Keratinocyte (primary cell): ENCODE measurements around the gene VWC2L. TPM values are rescaled to one million over a fixed set of nuclear protein-coding genes. Genes with fewer than 3 reads are reported as not detected.

Experiments used
- DNase-seq: peaks from one replicate; pipeline ENCODE4 v3.0.0-alpha.2; 2011; ENCODE audit warnings: low read depth, missing footprints, low spot score
- FAIRE-seq: peaks from 2 replicates; lab custom pipeline; 2011; peaks lifted over from hg19 to GRCh38; lab: Jason Lieb, UNC
- H2AFZ ChIP-seq: 2 replicates; pipeline ENCODE4 v1.6.0; 2012; ENCODE audit warnings: low read length, control low read depth, inconsistent platforms; ENCODE audit not compliant: control insufficient read depth
- H3K27ac ChIP-seq: 2 replicates; pipeline ENCODE4 v1.5.1; 2011; ENCODE audit warnings: low read length; ENCODE audit not compliant: control insufficient read depth, insufficient read depth
- H3K27me3 ChIP-seq: 3 replicates; pipeline ENCODE4 v1.6.0; 2011; ENCODE audit warnings: low read length; ENCODE audit not compliant: control insufficient read depth, insufficient read depth; ENCODE audit errors: extremely low read depth
- H3K36me3 ChIP-seq, 2 experiments: 2 replicates in 1 of 2; 3 replicates in 1 of 2; pipeline ENCODE4 v1.5.1; 2011; ENCODE audit warnings: low read length in 2 of 2, mild to moderate bottlenecking in 1 of 2; ENCODE audit not compliant: control insufficient read depth in 2 of 2, insufficient read depth in 2 of 2; ENCODE audit errors: extremely low read depth in 1 of 2
- H3K4me1 ChIP-seq: 3 replicates; pipeline ENCODE4 v1.5.1; 2011; ENCODE audit warnings: low read length; ENCODE audit not compliant: control insufficient read depth, insufficient read depth; ENCODE audit errors: extremely low read depth
- H3K4me2 ChIP-seq: 3 replicates; pipeline ENCODE4 v1.6.0; 2011; ENCODE audit warnings: low read depth, low read length; ENCODE audit not compliant: control insufficient read depth, insufficient read depth; ENCODE audit errors: extremely low read depth
- H3K4me3 ChIP-seq, 3 experiments: fragments of 200-600 bp in 1 of 3; sonication (generic) in 1 of 3; 2 replicates in 2 of 3; 3 replicates in 1 of 3; pipeline ENCODE4 v1.5.1; 2011 to 2016; ENCODE audit warnings: low read length in 3 of 3, mild to moderate bottlenecking in 3 of 3, control low read depth in 2 of 3, inconsistent platforms in 1 of 3, low read depth in 1 of 3, mixed read lengths in 1 of 3, mixed run types in 1 of 3, moderate library complexity in 1 of 3; ENCODE audit not compliant: control insufficient read depth in 2 of 3, insufficient read depth in 2 of 3; ENCODE audit errors: extremely low read depth in 1 of 3
- H3K79me2 ChIP-seq: 2 replicates; pipeline ENCODE4 v1.6.0; 2012; ENCODE audit warnings: low read length; ENCODE audit not compliant: control insufficient read depth, insufficient read depth
- H3K9ac ChIP-seq: 3 replicates; pipeline ENCODE4 v1.6.0; 2011; ENCODE audit warnings: low read length; ENCODE audit not compliant: control insufficient read depth, insufficient read depth; ENCODE audit errors: extremely low read depth
- H3K9me1 ChIP-seq: 3 replicates; pipeline ENCODE4 v1.6.0; 2011; ENCODE audit warnings: low read length; ENCODE audit not compliant: control insufficient read depth, insufficient read depth; ENCODE audit errors: extremely low read depth
- H3K9me3 ChIP-seq: 2 replicates; pipeline ENCODE4 v1.5.1; 2012; ENCODE audit warnings: low read depth, low read length; ENCODE audit not compliant: control insufficient read depth
- H4K20me1 ChIP-seq: 3 replicates; pipeline ENCODE4 v1.6.0; 2011; ENCODE audit warnings: low read length; ENCODE audit not compliant: control insufficient read depth, insufficient read depth; ENCODE audit errors: extremely low read depth
- EZH2 ChIP-seq: IDR thresholded peaks from one replicate; pipeline ENCODE4 v1.6.1; 2012; ENCODE audit warnings: inconsistent platforms, mild to moderate bottlenecking, low read length, moderate library complexity
- dilution Hi-C: fragments of 300-500 bp; cut with MboI; formaldehyde crosslinking; loops from one replicate; pipeline ENCODE4 v1.7.0; 2020; ENCODE audit warnings: low sequenced_read_pairs; ENCODE audit not compliant: extremely low pct_ligation_motif_present
- polyA plus RNA-seq, 5 experiments: library from polyadenylated mRNA; depleted of rRNA in 3 of 5; stranded (reverse) in 3 of 5; stranded (forward) in 1 of 5; unstranded in 1 of 5; fragments of >200 nt; gene quantifications; 1 replicate in 1 of 5; 2 replicates in 3 of 5; 3 replicates in 1 of 5; pipeline versions ENCODE4 v1.2.1 to v1.2.3, GENCODE V29; 2011 to 2012; ENCODE audit warnings: missing spikeins in 2 of 5, low read depth in 1 of 5, low replicate concordance in 1 of 5
- TF ChIP-seq, protein P1 (sequence below), 3 experiments: IDR thresholded peaks in 1 of 3; conservative IDR thresholded peaks in 1 of 3; optimal IDR thresholded peaks in 1 of 3; 2 replicates in 2 of 3; 3 replicates in 1 of 3; pipeline versions ENCODE3 to v1.5.1; 2011; ENCODE audit warnings: low read length in 3 of 3, mild to moderate bottlenecking in 3 of 3, moderate library complexity in 2 of 3, control low read depth in 1 of 3, inconsistent platforms in 1 of 3; ENCODE audit not compliant: insufficient read depth in 2 of 3; ENCODE audit errors: extremely low read depth in 1 of 3

VWC2L gene
- polyA plus RNA-seq, 1 donor (not counting 4 experiments of a cell fraction or from before 2014, with no cell fraction given), result not detected

DNA sequence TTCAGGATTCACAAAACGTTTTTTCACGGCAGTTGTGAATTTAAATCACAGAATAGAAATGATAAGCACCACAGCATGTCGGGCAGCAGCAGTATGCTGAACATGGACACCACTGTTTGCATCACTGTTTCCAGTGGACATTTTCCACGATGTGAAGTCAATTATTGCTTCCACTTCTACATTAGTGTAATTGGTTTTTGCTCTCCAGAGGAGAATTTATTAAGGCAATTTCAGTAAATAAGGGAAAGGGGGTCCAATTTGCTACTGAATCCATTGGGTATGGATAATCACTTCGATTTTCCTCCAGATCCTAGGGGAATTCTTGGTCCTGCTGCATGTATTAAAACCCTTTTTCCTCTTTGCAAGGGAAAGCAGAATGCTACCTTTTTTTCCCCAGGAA lies 30.2 kb upstream of the VWC2L start:
- no peak overlapping the region for H2AFZ ChIP-seq
- no peaks in the 10 kb centered on the region for H4K20me1 ChIP-seq
- H3K79me2 ChIP-seq, result no peaks in the 10 kb centered on the region
- H3K9me1 ChIP-seq, result no peaks in the 10 kb centered on the region
- TF ChIP-seq, protein P1, sequence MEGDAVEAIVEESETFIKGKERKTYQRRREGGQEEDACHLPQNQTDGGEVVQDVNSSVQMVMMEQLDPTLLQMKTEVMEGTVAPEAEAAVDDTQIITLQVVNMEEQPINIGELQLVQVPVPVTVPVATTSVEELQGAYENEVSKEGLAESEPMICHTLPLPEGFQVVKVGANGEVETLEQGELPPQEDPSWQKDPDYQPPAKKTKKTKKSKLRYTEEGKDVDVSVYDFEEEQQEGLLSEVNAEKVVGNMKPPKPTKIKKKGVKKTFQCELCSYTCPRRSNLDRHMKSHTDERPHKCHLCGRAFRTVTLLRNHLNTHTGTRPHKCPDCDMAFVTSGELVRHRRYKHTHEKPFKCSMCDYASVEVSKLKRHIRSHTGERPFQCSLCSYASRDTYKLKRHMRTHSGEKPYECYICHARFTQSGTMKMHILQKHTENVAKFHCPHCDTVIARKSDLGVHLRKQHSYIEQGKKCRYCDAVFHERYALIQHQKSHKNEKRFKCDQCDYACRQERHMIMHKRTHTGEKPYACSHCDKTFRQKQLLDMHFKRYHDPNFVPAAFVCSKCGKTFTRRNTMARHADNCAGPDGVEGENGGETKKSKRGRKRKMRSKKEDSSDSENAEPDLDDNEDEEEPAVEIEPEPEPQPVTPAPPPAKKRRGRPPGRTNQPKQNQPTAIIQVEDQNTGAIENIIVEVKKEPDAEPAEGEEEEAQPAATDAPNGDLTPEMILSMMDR (optimal IDR thresholded peaks at IDR 0.05 in 1 of 3, IDR thresholded peaks at IDR 0.05 in 1 of 3, conservative IDR thresholded peaks at IDR 0.05 in 1 of 3; ENCODE audit: extremely low read depth in 1 of 3, insufficient read depth in 2 of 3, low read length in 3 of 3), result no peak
- no peak for TF ChIP-seq EZH2
- FAIRE-seq, result no peak
- no peaks in the 10 kb centered on the region for H3K9me3 ChIP-seq
- no peak overlapping the region for H3K27ac ChIP-seq
- DNase-seq, result no peak
- dilution Hi-C loops, result no loop called here
- H3K27me3 ChIP-seq, result no peaks in the 10 kb centered on the region
- H3K36me3 ChIP-seq, result no peaks in the 10 kb centered on the region
- no peak overlapping the region for H3K4me3 ChIP-seq
- H3K9ac ChIP-seq, result no peak overlapping the region
- H3K4me1 ChIP-seq, result peaks cover 9% of the 10 kb centered on the region
- H3K4me2 ChIP-seq, result no peak overlapping the region

DNA sequence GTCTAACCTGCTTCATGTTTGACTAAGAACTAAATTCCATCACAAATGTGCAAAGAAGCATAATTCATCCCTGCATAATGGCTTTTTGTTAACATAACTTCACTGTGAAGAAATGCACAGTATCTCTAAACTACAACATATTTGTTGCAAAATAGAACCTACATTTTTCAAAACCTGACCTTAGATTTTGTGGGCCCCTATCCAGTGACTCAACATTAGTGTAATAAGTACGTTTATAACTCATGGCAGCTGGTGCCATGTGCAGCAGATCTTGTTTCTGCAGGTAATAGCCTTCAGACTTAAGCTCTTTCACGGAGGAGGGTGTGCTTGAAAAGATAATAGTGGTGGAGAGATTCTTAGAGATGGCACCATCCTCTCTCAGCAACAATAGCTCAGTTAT lies 28.6 kb upstream of the VWC2L start:
- no peak for DNase-seq
- no peak for TF ChIP-seq EZH2
- TF ChIP-seq, protein P1 (optimal IDR thresholded peaks at IDR 0.05 in 1 of 3, IDR thresholded peaks at IDR 0.05 in 1 of 3, conservative IDR thresholded peaks at IDR 0.05 in 1 of 3; ENCODE audit: extremely low read depth in 1 of 3, insufficient read depth in 2 of 3, low read length in 3 of 3), result no peak
- H3K9me1 ChIP-seq, result no peaks in the 10 kb centered on the region
- no peaks in the 10 kb centered on the region for H3K27me3 ChIP-seq
- H3K9me3 ChIP-seq, result no peaks in the 10 kb centered on the region
- H3K9ac ChIP-seq, result no peak overlapping the region
- H4K20me1 ChIP-seq, result no peaks in the 10 kb centered on the region
- dilution Hi-C loops, result no loop called here
- H3K36me3 ChIP-seq, result no peaks in the 10 kb centered on the region
- H3K4me3 ChIP-seq, result no peak overlapping the region
- no peak overlapping the region for H3K27ac ChIP-seq
- peaks cover 9% of the 10 kb centered on the region for H3K4me1 ChIP-seq
- no peak overlapping the region for H2AFZ ChIP-seq
- FAIRE-seq, result no peak
- H3K79me2 ChIP-seq, result no peaks in the 10 kb centered on the region
- H3K4me2 ChIP-seq, result no peak overlapping the region
